Neural crest cell (in vitro differentiated cells): ENCODE data around the gene LRCH3. TPM values are rescaled to one million over a fixed set of nuclear protein-coding genes. Genes with fewer than 3 reads are reported as not detected.

Experiments
- DNase-seq: peaks from one replicate; pipeline ENCODE4 v3.0.0; 2021; ENCODE audit warnings: low read depth, mixed read lengths, low spot score
- H3K27ac Mint-ChIP-seq: one replicate; pipeline ENCODE4 v1.8.0; 2021; ENCODE audit warnings: mild to moderate bottlenecking, mixed read lengths; ENCODE audit not compliant: unreplicated experiment
- H3K27me3 Mint-ChIP-seq: 2 replicates; pipeline ENCODE4 v1.8.0; 2021; ENCODE audit warnings: low read depth, mild to moderate bottlenecking, mixed read lengths
- H3K36me3 Mint-ChIP-seq: 2 replicates; pipeline ENCODE4 v1.8.0; 2021; ENCODE audit warnings: low read depth, mild to moderate bottlenecking, mixed read lengths
- H3K4me1 Mint-ChIP-seq: 2 replicates; pipeline ENCODE4 v1.8.0; 2021; ENCODE audit warnings: mixed read lengths
- H3K4me3 Mint-ChIP-seq: one replicate; pipeline ENCODE4 v1.8.0; 2021; ENCODE audit warnings: mild to moderate bottlenecking, mixed read lengths
- H3K9me3 Mint-ChIP-seq: 2 replicates; pipeline ENCODE4 v1.8.0; 2021; ENCODE audit warnings: mixed read lengths
- CTCF ChIP-seq: fragments of 200-600 bp; sonication (generic); conservative IDR thresholded peaks from 2 replicates; pipeline ENCODE4 v1.5.0; 2021; ENCODE audit warnings: antibody characterized with exemption, mild to moderate bottlenecking
- total RNA-seq: library from RNA; stranded (reverse); gene quantifications from 2 replicates; pipeline ENCODE4 v1.2.1, GENCODE V29; 2021

LRCH3 gene
- total RNA-seq, 1 donor from 2014 or later, result 69.0 TPM

GRCh38 chr3:197793247-197793646 lies 2.2 kb downstream of the LRCH3 start:
- Mint-ChIP-seq H3K36me3 (no peaks in the 10 kb centered on the region), H3K27ac (no peak overlapping the region), H3K4me1 (peaks cover 42% of the 10 kb centered on the region), H3K9me3 (no peaks in the 10 kb centered on the region), H3K4me3 (peak overlapping the region; percentile 84), H3K27me3 (no peaks in the 10 kb centered on the region)
- DNase-seq, result no peak
- no peak for TF ChIP-seq CTCF

GRCh38 chr3:197794115-197794514 lies 3.1 kb downstream of the LRCH3 start:
- Mint-ChIP-seq H3K36me3 (no peaks in the 10 kb centered on the region), H3K4me3 (peak overlapping the region; percentile 84), H3K27me3 (no peaks in the 10 kb centered on the region), H3K9me3 (no peaks in the 10 kb centered on the region), H3K4me1 (peaks cover 42% of the 10 kb centered on the region), H3K27ac (no peak overlapping the region)
- DNase-seq, result no peak
- no peak for TF ChIP-seq CTCF

GRCh38 chr3:197795200-197795599 lies 4.1 kb downstream of the LRCH3 start:
- no peaks in the 10 kb centered on the region for H3K9me3 Mint-ChIP-seq

GRCh38 chr3:197796087-197796486 lies 5.0 kb downstream of the LRCH3 start:
- H3K36me3 Mint-ChIP-seq, result no peaks in the 10 kb centered on the region
- H3K27ac Mint-ChIP-seq, result no peak overlapping the region
- H3K9me3 Mint-ChIP-seq, result no peaks in the 10 kb centered on the region

More at GRCh38 chr3:197795200-197795599, 4.1 kb downstream of the LRCH3 start:
- Mint-ChIP-seq H3K27me3 (no peaks in the 10 kb centered on the region), H3K4me3 (no peak overlapping the region), H3K27ac (no peak overlapping the region), H3K36me3 (no peaks in the 10 kb centered on the region), H3K4me1 (peaks cover 40% of the 10 kb centered on the region)
- no peak for TF ChIP-seq CTCF
- DNase-seq, result no peak

GRCh38 chr3:197798863-197799262 lies 7.8 kb downstream of the LRCH3 start:
- Mint-ChIP-seq H3K4me3 (no peak overlapping the region), H3K27ac (peak overlapping the region; percentile 3), H3K9me3 (no peaks in the 10 kb centered on the region), H3K27me3 (no peaks in the 10 kb centered on the region), H3K36me3 (no peaks in the 10 kb centered on the region), H3K4me1 (peaks cover 33% of the 10 kb centered on the region)
- TF ChIP-seq CTCF, result no peak
- DNase-seq, result no peak

More at GRCh38 chr3:197796087-197796486, 5.0 kb downstream of the LRCH3 start:
- peak overlapping the region; percentile 19 for H3K4me3 Mint-ChIP-seq
- DNase-seq, result no peak
- H3K4me1 Mint-ChIP-seq, result peaks cover 36% of the 10 kb centered on the region
- H3K27me3 Mint-ChIP-seq, result no peaks in the 10 kb centered on the region
- TF ChIP-seq CTCF, result no peak

- H3K9me3 Mint-ChIP-seq, result no peaks in the 10 kb centered on the region
- no peaks in the 10 kb centered on the region for H3K36me3 Mint-ChIP-seq
- no peak for TF ChIP-seq CTCF
- no peak overlapping the region for H3K4me3 Mint-ChIP-seq
- H3K27me3 Mint-ChIP-seq, result no peaks in the 10 kb centered on the region
- H3K27ac Mint-ChIP-seq, result no peak overlapping the region
- H3K4me1 Mint-ChIP-seq, result peaks cover 25% of the 10 kb centered on the region
- no peak for DNase-seq
These were observed 9.3 kb downstream of the LRCH3 start for GRCh38 chr3:197800379-197800778.
